Left cardiac atrium (tissue), 4 donors: Measurements from ENCODE around the gene APOD. TPM values are rescaled to one million over a fixed set of nuclear protein-coding genes. Genes with fewer than 3 reads are reported as not detected.
"Not testable (repeated sequence)": the region's sequence is repeated elsewhere in the genome, so short reads cannot be mapped to it uniquely, and the experiment has no call there.

Experiments used
- ATAC-seq, 2 donors: fragments of 200-7000 bp; cut with Tn5 transposase; one replicate each; pipeline ENCODE4 v1.9.1; 2020; ENCODE audit warnings: mild to moderate bottlenecking in 2 of 2, moderate library complexity in 2 of 2
- DNase-seq: peaks from one replicate; pipeline ENCODE4 v3.0.0-alpha.2; 2020
- intact Hi-C, 2 donors: fragments of 100-400 bp; cut with DNase I; formaldehyde crosslinking; loops; one replicate each; pipeline versions ENCODE4 v1.14.1 to v1.15.1; 2022 to 2023
- total RNA-seq, 2 donors: library from RNA; stranded (reverse); fragmentation: NEBNext Ultra II Directional; extraction: Animal tissue kit (Norgen Biotek cat#: 25700); gene quantifications; one replicate each; pipeline ENCODE4 v1.2.1, GENCODE V29; 2021
- donor health status: DM: no; HTN: yes; CAD: no.
- donor health status: DM: no; HTN: yes; CAD: no; lungs with severe emphysema.
- donor health status: DM: yes; HTN: yes; CAD: no.
- donor health status: Dilated cardiomyopathy.

APOD gene
- total RNA-seq, 2 donors from 2014 or later: 85.0 to 256 TPM

- intact Hi-C loops, DNase-seq, ATAC-seq: not testable (repeated sequence)
Observed at GRCh38 chr3:195620476-195620875, 36.7 kb upstream of the APOD start.

- DNase-seq, ATAC-seq: not testable (repeated sequence)
- intact Hi-C loops: loop anchor here in 1 of 2 donors (5.0 kb wide), 1 partner anchor 108 kb away; no protein-coding TSS in a partner anchor
Observed at GRCh38 chr3:195619591-195620369, 36.0 kb upstream of the APOD start.

- ATAC-seq: peak; percentile 20 to 31
- intact Hi-C loops: loop anchor here in 1 of 2 donors (5.0 kb wide), 1 partner anchor 109 kb away; no protein-coding TSS in a partner anchor
- DNase-seq: not testable (repeated sequence)
Observed at GRCh38 chr3:195617784-195618659, 34.3 kb upstream of the APOD start.

GRCh38 chr3:195617134-195617533, 33.4 kb upstream of the APOD start:
- intact Hi-C loops: loop anchor here in 1 of 2 donors (5.0 kb wide), 1 partner anchor 110 kb away; no protein-coding TSS in a partner anchor
- not testable (repeated sequence) for DNase-seq, ATAC-seq

GRCh38 chr3:195616681-195617080, 32.9 kb upstream of the APOD start:
- ATAC-seq: no peak

GRCh38 chr3:195615952-195616537, 32.3 kb upstream of the APOD start:
- intact Hi-C loops: loop anchor here in 1 of 2 donors (5.0 kb wide), 1 partner anchor 111 kb away; no protein-coding TSS in a partner anchor
- DNase-seq, ATAC-seq: not testable (repeated sequence)

More at GRCh38 chr3:195616681-195617080, 32.9 kb upstream of the APOD start:
- intact Hi-C loops: loop anchor here in 1 of 2 donors (5.0 kb wide), 1 partner anchor 111 kb away; no protein-coding TSS in a partner anchor
- DNase-seq: no peak

GRCh38 chr3:195614672-195615504, 31.1 kb upstream of the APOD start:
- intact Hi-C loops: loop anchor here in 1 of 2 donors (5.0 kb wide), 1 partner anchor 112 kb away; no protein-coding TSS in a partner anchor
- DNase-seq, ATAC-seq: not testable (repeated sequence)

GRCh38 chr3:195613468-195614069, 29.8 kb upstream of the APOD start:
- DNase-seq (no peak), ATAC-seq (no peak)
- intact Hi-C loops: no loop called here

GRCh38 chr3:195612075-195612800, 28.5 kb upstream of the APOD start:
- ATAC-seq (peak; percentile 29 to 44), DNase-seq (no peak)
- intact Hi-C loops: no loop called here

- intact Hi-C loops: no loop called here
- ATAC-seq (no peak), DNase-seq (no peak)
Observed at GRCh38 chr3:195609229-195609628, 25.5 kb upstream of the APOD start.

GRCh38 chr3:195601785-195602184, 18.0 kb upstream of the APOD start:
- intact Hi-C loops, DNase-seq, ATAC-seq: not testable (repeated sequence)

GRCh38 chr3:195601382-195601781, 17.6 kb upstream of the APOD start:
- DNase-seq (no peak), ATAC-seq (no peak)
- intact Hi-C loops: no loop called here

GRCh38 chr3:195599926-195600325, 16.2 kb upstream of the APOD start:
- DNase-seq, ATAC-seq, intact Hi-C loops: not testable (repeated sequence)

GRCh38 chr3:195599516-195599915, 15.8 kb upstream of the APOD start:
- intact Hi-C loops, DNase-seq, ATAC-seq: not testable (repeated sequence)

GRCh38 chr3:195597848-195598247, 14.1 kb upstream of the APOD start:
- DNase-seq (no peak), ATAC-seq (peak in 1 of 2 donors; percentile 47)
- intact Hi-C loops: no loop called here

- ATAC-seq (peak in 1 of 2 donors; percentile 36), DNase-seq (no peak)
- intact Hi-C loops: no loop called here
Observed at GRCh38 chr3:195597229-195597628, 13.5 kb upstream of the APOD start.

- DNase-seq (no peak), ATAC-seq (peak in 1 of 2 donors; percentile 24)
Observed at GRCh38 chr3:195596765-195597171, 13.0 kb upstream of the APOD start.

More at GRCh38 chr3:195596765-195597171, 13.0 kb upstream of the APOD start:
- intact Hi-C loops: no loop called here
